Right atrium auricular region (tissue), 2 donors: Measurements from ENCODE around the gene UCHL3. TPM values are rescaled to one million over a fixed set of nuclear protein-coding genes. Genes with fewer than 3 reads are reported as not detected.

Source experiments
- DNase-seq: peaks from one replicate; pipeline ENCODE4 v3.0.0-alpha.2; 2019; ENCODE audit warnings: low spot score
- H3K27ac ChIP-seq, 2 donors: fragments of 200-600 bp; sonication (generic); 1 replicate in 1 of 2; 2 replicates in 1 of 2; pipeline ENCODE4 v1.5.1; 2016 to 2019
- H3K27me3 ChIP-seq, 2 donors: fragments of 200-600 bp; sonication (generic); one replicate each; pipeline versions ENCODE4 v1.5.1 to v1.6.0; 2017 to 2019
- H3K36me3 ChIP-seq: fragments of 200-600 bp; sonication (generic); one replicate; pipeline ENCODE4 v1.5.1; 2016
- H3K4me1 ChIP-seq, 2 donors: fragments of 200-600 bp; sonication (generic); one replicate each; pipeline versions ENCODE4 v1.5.1 to v1.6.0; 2017 to 2019
- H3K4me3 ChIP-seq, 2 donors: fragments of 200-600 bp; sonication (generic); 1 replicate in 1 of 2; 2 replicates in 1 of 2; pipeline ENCODE4 v1.5.1; 2017 to 2019; ENCODE audit warnings: mild to moderate bottlenecking in 1 of 2, moderate library complexity in 1 of 2
- H3K9me3 ChIP-seq, 2 donors: fragments of 200-600 bp; sonication (generic); one replicate each; pipeline ENCODE4 v1.5.1; 2019
- total RNA-seq, 2 donors: library from RNA; depleted of rRNA; stranded (reverse); fragments of >200 nt; gene quantifications; one replicate each; pipeline ENCODE4 v1.1.0, GENCODE V29; 2016
- TF ChIP-seq, protein P1 (sequence below), 2 donors: fragments of 200-600 bp; sonication (generic); IDR thresholded peaks; one replicate each; pipeline ENCODE4 v1.5.1; 2019; ENCODE audit warnings: antibody characterized with exemption in 2 of 2

UCHL3 gene
- total RNA-seq, 2 donors from 2014 or later = 17.2 to 17.7 TPM

DNA sequence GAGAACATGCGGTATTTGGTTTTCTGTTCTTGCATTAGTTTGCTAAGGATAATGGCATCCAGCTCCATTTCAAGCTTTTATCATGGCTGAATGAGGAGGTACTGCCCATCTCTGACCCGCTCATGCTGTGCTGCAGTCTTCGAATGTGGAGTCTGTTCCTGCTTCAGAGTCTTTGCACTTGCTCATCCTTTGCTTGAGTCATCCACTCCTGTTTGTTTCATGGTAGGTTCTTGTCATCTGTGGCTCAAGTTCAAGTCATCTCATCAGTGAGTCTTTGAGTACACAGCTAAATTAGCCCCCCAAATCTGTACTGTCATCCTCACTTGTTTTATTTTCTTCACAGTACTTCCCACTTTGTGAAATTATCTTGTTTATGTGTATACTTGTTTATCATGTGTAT, 5.4 kb downstream of the UCHL3 start:
- H3K36me3 ChIP-seq = no peaks in the 10 kb centered on the region
- no peak for DNase-seq
- no peaks in the 10 kb centered on the region for H3K27me3 ChIP-seq
- H3K4me3 ChIP-seq = no peak overlapping the region
- no peak overlapping the region for H3K27ac ChIP-seq
- H3K9me3 ChIP-seq = no peaks in the 10 kb centered on the region
- peaks cover 0 to 13% of the 10 kb centered on the region in 2 donors for H3K4me1 ChIP-seq
- TF ChIP-seq, protein P1, sequence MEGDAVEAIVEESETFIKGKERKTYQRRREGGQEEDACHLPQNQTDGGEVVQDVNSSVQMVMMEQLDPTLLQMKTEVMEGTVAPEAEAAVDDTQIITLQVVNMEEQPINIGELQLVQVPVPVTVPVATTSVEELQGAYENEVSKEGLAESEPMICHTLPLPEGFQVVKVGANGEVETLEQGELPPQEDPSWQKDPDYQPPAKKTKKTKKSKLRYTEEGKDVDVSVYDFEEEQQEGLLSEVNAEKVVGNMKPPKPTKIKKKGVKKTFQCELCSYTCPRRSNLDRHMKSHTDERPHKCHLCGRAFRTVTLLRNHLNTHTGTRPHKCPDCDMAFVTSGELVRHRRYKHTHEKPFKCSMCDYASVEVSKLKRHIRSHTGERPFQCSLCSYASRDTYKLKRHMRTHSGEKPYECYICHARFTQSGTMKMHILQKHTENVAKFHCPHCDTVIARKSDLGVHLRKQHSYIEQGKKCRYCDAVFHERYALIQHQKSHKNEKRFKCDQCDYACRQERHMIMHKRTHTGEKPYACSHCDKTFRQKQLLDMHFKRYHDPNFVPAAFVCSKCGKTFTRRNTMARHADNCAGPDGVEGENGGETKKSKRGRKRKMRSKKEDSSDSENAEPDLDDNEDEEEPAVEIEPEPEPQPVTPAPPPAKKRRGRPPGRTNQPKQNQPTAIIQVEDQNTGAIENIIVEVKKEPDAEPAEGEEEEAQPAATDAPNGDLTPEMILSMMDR (IDR thresholded peaks at IDR 0.05) = no peak

DNA sequence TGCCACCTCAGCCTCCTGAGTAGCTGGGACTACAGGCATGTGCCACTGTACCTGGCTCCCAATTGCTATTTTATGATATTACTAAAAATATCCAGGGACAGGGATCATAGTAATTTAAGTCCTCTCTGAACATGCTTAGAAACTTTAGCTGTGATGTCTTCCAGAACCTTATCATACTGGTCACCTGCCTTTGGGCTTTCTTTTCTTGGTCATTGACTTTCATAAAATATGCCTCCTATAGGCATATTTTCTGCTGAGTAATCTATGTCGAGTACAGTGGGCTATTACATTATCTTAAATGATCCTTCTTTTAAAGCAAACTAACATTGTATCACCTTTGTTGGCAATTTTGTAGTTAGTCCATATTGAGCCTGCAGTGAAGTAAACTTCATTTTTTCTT, 6.2 kb downstream of the UCHL3 start:
- no peak for DNase-seq
- TF ChIP-seq, protein P1 (IDR thresholded peaks at IDR 0.05) = no peak
- H3K4me3 ChIP-seq = no peak overlapping the region
- no peaks in the 10 kb centered on the region for H3K36me3 ChIP-seq
- H3K27me3 ChIP-seq = no peaks in the 10 kb centered on the region
- no peak overlapping the region for H3K27ac ChIP-seq
- peaks cover 0 to 5% of the 10 kb centered on the region in 2 donors for H3K4me1 ChIP-seq
- H3K9me3 ChIP-seq = no peaks in the 10 kb centered on the region

DNA sequence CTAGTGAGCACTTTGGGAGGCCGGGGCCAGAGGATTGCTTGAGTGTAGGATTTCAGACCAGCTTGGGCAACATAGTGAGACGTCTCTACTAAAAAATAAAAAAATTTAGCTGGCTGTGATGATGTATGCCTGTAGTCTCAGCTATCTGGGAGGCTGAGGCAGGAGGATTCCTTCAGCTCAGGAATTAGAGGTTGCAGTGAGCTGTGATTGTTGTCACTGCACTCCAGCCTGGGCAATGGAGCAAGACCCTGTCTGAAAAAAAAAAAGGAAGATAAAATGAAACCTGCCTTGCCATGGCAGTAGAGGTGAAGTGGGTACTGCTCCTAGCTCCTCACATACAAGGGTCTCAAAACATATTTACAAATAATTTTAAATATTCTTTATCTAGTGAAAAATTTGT, 7.4 kb downstream of the UCHL3 start:
- Histone ChIP-seq H3K4me1 (peaks cover 0 to 3% of the 10 kb centered on the region in 2 donors), H3K4me3 (no peak overlapping the region), H3K36me3 (no peaks in the 10 kb centered on the region), H3K27me3 (no peaks in the 10 kb centered on the region), H3K9me3 (no peaks in the 10 kb centered on the region), H3K27ac (no peak overlapping the region)
- TF ChIP-seq, protein P1 (IDR thresholded peaks at IDR 0.05) = no peak
- DNase-seq = no peak

DNA sequence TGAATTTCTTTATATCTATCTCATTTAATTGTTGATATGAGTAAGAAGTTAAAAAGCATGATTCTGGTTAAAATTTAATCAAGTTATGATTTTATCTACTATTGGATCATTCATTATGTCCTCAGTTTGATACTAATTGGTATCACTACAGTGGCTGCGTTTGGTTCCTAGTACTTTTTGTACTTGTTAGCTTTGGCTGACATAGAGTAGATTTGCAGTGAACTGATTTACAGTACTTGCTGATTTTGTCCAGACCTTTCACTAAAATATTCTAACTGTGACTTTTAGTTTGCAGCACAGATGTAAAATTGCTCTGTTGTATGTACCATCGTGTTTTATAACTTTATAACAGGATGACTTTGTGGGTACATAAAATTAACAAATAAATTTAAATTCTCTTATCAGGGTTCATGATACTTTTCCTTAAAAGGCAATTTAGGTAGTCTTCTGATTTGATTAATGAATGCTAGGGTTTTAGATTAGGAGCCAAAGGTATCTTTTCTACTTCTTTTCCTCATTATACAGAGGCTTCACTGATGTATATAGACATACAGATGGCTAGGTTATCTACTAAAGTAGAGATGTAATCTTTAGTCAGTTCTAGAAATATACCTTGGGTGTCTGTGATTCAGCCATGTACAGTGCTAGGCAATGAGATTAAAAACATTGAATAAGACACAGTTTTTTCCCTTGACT, 8.7 kb downstream of the UCHL3 start:
- no peaks in the 10 kb centered on the region for H3K27me3 ChIP-seq
- H3K27ac ChIP-seq = no peak overlapping the region
- H3K4me1 ChIP-seq = peaks cover 0 to 3% of the 10 kb centered on the region in 2 donors
- H3K4me3 ChIP-seq = no peak overlapping the region
- no peak for DNase-seq
- no peaks in the 10 kb centered on the region for H3K36me3 ChIP-seq
- H3K9me3 ChIP-seq = no peaks in the 10 kb centered on the region
- TF ChIP-seq, protein P1 (IDR thresholded peaks at IDR 0.05) = no peak

DNA sequence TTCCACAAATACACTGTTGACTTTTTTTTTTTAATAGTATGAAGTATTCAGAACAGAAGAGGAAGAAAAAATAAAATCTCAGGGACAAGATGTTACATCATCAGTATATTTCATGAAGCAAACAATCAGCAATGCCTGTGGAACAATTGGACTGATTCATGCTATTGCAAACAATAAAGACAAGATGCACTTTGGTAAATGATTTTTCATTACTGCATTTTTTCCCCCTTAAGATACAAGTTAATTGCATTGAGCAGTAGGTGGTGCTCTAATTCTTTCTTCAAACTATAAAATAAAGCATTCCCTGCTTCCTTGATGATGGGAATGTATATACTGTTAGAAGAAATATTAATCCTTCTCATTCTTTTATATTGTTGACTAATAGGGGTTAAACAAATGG, 17.1 kb downstream of the UCHL3 start:
- Histone ChIP-seq H3K4me3 (no peak overlapping the region), H3K4me1 (no peaks in the 10 kb centered on the region), H3K9me3 (no peaks in the 10 kb centered on the region), H3K36me3 (peaks cover 18% of the 10 kb centered on the region), H3K27ac (no peak overlapping the region), H3K27me3 (no peaks in the 10 kb centered on the region)
- TF ChIP-seq, protein P1 (IDR thresholded peaks at IDR 0.05) = peak in 1 of 2 donors; percentile 38
- DNase-seq = no peak

DNA sequence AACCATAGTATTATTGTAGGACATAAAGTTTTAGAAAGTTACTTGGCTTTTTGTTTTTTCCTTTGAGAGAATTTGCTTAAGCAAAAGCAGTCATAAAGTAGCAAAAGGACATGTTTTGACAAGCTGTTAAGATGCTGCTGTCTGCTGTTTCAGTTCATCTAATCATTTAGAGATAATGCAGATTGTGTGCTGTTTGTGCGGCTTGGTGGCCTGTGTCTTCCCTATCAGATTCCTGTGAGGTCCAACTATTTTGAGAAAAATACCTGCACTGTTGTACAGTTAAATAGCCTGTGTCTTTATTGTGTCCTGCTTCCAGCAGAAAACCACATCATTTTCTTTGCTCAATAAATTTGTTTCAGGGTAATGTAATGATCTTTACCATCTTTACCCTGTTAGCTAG, 20.0 kb downstream of the UCHL3 start:
- no peak overlapping the region for H3K27ac ChIP-seq
- DNase-seq = no peak
- TF ChIP-seq, protein P1 (IDR thresholded peaks at IDR 0.05) = no peak
- no peak overlapping the region for H3K4me3 ChIP-seq
- H3K4me1 ChIP-seq = no peaks in the 10 kb centered on the region
- no peaks in the 10 kb centered on the region for H3K9me3 ChIP-seq
- H3K27me3 ChIP-seq = no peaks in the 10 kb centered on the region
- peaks cover 34% of the 10 kb centered on the region for H3K36me3 ChIP-seq
